Spinal cord (tissue), 10 donors: ENCODE measurements around the gene HERC3. TPM values are rescaled to one million over a fixed set of nuclear protein-coding genes. Genes with fewer than 3 reads are reported as not detected.

Experiments
- DNase-seq, 6 donors: peaks; one replicate each; pipeline versions ENCODE4 v3.0.0 to v3.0.0-alpha.2; 2013 to 2015; ENCODE audit warnings: low spot score in 6 of 6, low read depth in 4 of 6
- H3K27ac ChIP-seq: one replicate; pipeline ENCODE4 v1.5.1; 2013; ENCODE audit warnings: low read depth, low read length, control low read depth
- H3K27me3 ChIP-seq: one replicate; pipeline ENCODE4 v1.6.1; 2013; ENCODE audit warnings: low read length; ENCODE audit not compliant: control insufficient read depth, insufficient read depth
- H3K36me3 ChIP-seq: one replicate; pipeline ENCODE4 v1.6.1; 2013; ENCODE audit warnings: low read length; ENCODE audit not compliant: control insufficient read depth, insufficient read depth
- H3K4me1 ChIP-seq: one replicate; pipeline ENCODE4 v1.6.1; 2013; ENCODE audit warnings: low read length; ENCODE audit not compliant: control insufficient read depth, insufficient read depth
- H3K4me3 ChIP-seq: one replicate; pipeline ENCODE4 v1.5.1; 2013; ENCODE audit warnings: low read depth, low read length, control low read depth
- H3K9me3 ChIP-seq: one replicate; pipeline ENCODE4 v1.6.1; 2013; ENCODE audit warnings: low read length; ENCODE audit not compliant: control insufficient read depth, insufficient read depth
- WGBS: methylation state at CpG from one replicate; pipeline ENCODE4 v1.1.5; 2013; ENCODE audit warnings: missing lambda C conversion rate; ENCODE audit not compliant: insufficient coverage; 5-methylcytosine and 5-hydroxymethylcytosine counted together
- polyA plus RNA-seq, 2 donors: library from polyadenylated mRNA; unstranded; fragments of 120-200 nt; gene quantifications; one replicate each; pipeline ENCODE4 v1.2.1, GENCODE V29; 2013; ENCODE audit not compliant: insufficient read length in 2 of 2
- total RNA-seq, 2 donors: library from RNA; depleted of rRNA in 1 of 2; stranded (reverse); fragments of 120-200 nt in 1 of 2; fragments of >200 nt in 1 of 2; gene quantifications; one replicate each; pipeline versions ENCODE4 v1.2.3 to v1.2.4, GENCODE V29; 2013 to 2014
- donor health status: healthy.

Gene HERC3
- total and polyA plus RNA-seq, 4 donors, result 20.1 to 45.8 (median 24.8) TPM

DNA sequence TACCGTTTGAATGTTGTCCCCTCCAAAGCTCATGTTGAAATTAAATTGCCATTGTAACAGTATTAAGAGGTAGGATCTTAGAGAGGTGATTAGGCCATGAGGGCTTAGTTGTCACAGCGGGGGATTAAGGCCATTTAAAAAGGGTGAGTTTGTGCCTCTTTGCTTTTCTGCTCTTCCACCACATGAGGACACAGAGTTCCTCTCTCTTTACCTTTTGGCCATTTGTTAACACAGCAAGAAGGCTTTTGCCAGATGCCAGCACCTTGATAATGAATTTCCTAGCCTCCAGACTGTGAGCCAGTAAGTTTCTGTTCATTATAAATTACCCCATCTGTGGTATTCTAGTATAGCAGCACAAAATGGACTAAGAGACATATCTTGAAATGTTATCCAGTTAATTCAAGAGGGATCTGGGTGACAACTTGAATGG lies 7.8 kb upstream of the HERC3 start:
- no peak overlapping the region for H3K4me3 ChIP-seq
- H3K36me3 ChIP-seq, result no peaks in the 10 kb centered on the region
- no peak for DNase-seq
- no peaks in the 10 kb centered on the region for H3K9me3 ChIP-seq
- no peak overlapping the region for H3K27ac ChIP-seq
- H3K4me1 ChIP-seq, result no peaks in the 10 kb centered on the region
- WGBS, result 44% methylated on average over 1 of the region's 2 CpGs
- no peaks in the 10 kb centered on the region for H3K27me3 ChIP-seq

DNA sequence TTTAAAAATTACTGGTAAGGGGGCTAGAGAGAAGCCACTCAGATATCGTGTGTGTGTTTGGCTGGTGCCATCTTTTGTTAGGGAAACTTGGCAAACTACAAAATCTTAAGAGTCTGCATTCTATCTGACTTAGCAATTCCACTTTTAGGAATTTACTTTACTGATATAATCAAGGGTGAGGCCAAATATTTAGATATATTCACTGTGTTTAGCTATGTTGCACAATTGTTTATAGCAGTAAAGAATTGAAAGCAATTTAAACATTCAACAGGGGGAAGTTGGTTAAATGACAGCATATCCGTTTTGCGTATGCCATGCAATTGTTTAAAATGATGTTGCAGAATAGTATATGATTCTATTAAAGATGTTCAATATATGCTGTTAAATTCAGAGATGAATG lies 6.4 kb upstream of the HERC3 start:
- Histone ChIP-seq H3K4me1 (peaks cover 1% of the 10 kb centered on the region), H3K9me3 (no peaks in the 10 kb centered on the region), H3K4me3 (no peak overlapping the region), H3K36me3 (no peaks in the 10 kb centered on the region), H3K27ac (no peak overlapping the region), H3K27me3 (no peaks in the 10 kb centered on the region)
- no peak for DNase-seq
- no CpG with 5 or more reads among the region's 3 CpGs for WGBS

- no peaks in the 10 kb centered on the region for H3K9me3 ChIP-seq
- no peaks in the 10 kb centered on the region for H3K27me3 ChIP-seq
- no peak overlapping the region for H3K27ac ChIP-seq
- H3K36me3 ChIP-seq, result no peaks in the 10 kb centered on the region
- no peak overlapping the region for H3K4me3 ChIP-seq
- no peak for DNase-seq
- H3K4me1 ChIP-seq, result peaks cover 4% of the 10 kb centered on the region
- no CpG with 5 or more reads among the region's 1 CpG for WGBS
These were observed 5.0 kb upstream of the HERC3 start for GRCh38 chr4:88587306-88587705.

GRCh38 chr4:88592600-88593448 lies 544 bp downstream of the HERC3 start:
- WGBS, result under 1% methylated on average over 89 of the region's 89 CpGs
- Histone ChIP-seq H3K27ac (peak overlapping the region; percentile 78), H3K27me3 (no peaks in the 10 kb centered on the region), H3K4me3 (peak overlapping the region; percentile 89), H3K9me3 (no peaks in the 10 kb centered on the region), H3K36me3 (no peaks in the 10 kb centered on the region), H3K4me1 (peaks cover 7% of the 10 kb centered on the region)
- peak in 5 of 6 donors; percentile 50 to 89 (median 64) for DNase-seq

DNA sequence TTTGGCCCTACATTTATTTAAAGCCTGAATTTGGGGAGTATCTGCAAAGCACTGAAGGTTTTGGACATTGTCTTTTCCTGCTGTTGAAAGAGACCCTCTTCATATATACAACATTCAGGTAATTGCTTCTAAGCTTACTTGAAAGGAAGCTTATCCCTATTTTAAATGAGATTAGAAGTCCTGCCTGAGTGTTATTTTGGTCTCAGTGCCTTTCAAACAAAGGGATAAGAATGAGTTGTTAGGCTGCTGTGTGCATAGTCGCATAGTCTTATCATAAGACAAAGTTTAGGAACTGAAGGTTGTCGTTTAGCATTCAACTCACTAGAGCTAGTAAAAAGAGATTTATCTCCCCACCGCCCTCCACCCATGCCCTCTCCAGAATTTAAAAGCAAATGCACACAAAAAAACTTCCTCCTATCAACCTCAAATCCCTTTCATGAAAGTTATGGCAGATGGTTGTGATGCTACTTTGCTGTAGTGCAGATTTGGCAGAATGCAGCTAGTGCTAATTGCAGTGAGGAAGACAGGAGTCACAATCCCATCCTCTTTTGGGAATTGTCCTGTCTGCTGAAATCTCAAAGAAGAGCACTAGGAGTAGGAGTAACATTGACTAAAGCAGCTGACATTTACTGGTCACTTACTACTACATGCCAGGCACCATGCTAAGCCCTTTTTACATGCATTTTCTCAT lies 5.8 kb downstream of the HERC3 start:
- no peak overlapping the region for H3K27ac ChIP-seq
- H3K4me1 ChIP-seq, result peaks cover 2% of the 10 kb centered on the region
- no peaks in the 10 kb centered on the region for H3K9me3 ChIP-seq
- peak in 1 of 6 donors; percentile 51 for DNase-seq
- WGBS, result no CpG with 5 or more reads among the region's 3 CpGs
- no peaks in the 10 kb centered on the region for H3K36me3 ChIP-seq
- H3K4me3 ChIP-seq, result no peak overlapping the region
- H3K27me3 ChIP-seq, result no peaks in the 10 kb centered on the region

- DNase-seq, result no peak
- no peak overlapping the region for H3K27ac ChIP-seq
- no peaks in the 10 kb centered on the region for H3K4me1 ChIP-seq
- H3K4me3 ChIP-seq, result no peak overlapping the region
- WGBS, result no CpG with 5 or more reads among the region's 3 CpGs
- H3K27me3 ChIP-seq, result no peaks in the 10 kb centered on the region
- no peaks in the 10 kb centered on the region for H3K9me3 ChIP-seq
- no peaks in the 10 kb centered on the region for H3K36me3 ChIP-seq
These were observed 7.0 kb downstream of the HERC3 start for GRCh38 chr4:88599298-88599697.

DNA sequence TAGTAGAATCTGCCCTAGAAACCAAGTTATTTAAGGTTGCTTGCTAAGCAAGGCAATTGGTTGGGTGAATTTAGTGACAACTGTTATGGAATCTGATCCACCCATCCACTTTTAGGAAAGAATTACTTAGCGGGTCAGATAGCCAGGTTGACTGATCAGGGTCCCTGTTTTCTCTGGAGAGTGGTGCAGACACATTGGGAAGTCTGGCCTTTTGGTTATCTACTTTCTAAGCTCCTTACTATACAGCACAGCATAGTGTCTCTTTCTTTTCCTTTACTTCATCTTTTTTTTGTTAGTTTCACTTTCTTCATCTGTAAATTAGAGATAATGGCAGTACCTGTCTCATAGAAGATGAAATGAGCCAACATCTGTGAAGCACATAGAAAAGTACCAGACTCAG lies 7.4 kb downstream of the HERC3 start:
- no peak for DNase-seq
- Histone ChIP-seq H3K27ac (no peak overlapping the region), H3K27me3 (no peaks in the 10 kb centered on the region), H3K4me1 (no peaks in the 10 kb centered on the region), H3K36me3 (no peaks in the 10 kb centered on the region), H3K4me3 (no peak overlapping the region), H3K9me3 (no peaks in the 10 kb centered on the region)
- no CpG with 5 or more reads among the region's 1 CpG for WGBS

DNA sequence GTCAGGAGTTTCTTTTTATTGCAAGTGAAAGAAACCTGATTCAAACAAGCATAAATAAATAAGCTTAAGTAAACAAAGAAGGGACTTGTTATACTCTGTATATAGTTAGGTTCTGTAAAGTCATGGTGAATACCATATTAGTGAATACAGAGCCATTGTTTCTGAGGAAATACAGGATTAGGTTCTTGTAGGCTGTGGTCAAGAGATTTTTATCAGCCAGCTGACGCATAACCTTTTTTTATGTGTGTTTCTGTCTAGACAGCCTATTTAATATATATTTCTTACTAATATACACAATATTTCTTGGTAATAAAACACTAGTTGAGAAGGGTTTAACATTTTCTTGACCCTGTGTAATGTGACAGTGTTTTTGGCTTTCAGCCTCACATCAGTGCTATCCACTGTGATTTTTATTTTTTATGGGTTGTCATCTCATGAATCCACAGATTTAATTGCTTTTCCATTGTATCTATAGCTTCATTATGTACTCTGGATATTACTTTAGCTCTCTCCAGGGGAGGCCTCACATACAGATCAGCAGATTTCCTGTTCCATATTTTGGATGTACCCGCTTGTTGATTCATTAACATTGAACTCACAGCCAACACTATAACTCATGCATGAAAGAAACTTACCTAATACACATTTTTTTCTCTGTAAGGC lies 8.0 kb downstream of the HERC3 start:
- Histone ChIP-seq H3K4me3 (no peak overlapping the region), H3K27ac (no peak overlapping the region), H3K9me3 (no peaks in the 10 kb centered on the region), H3K36me3 (no peaks in the 10 kb centered on the region), H3K4me1 (no peaks in the 10 kb centered on the region), H3K27me3 (no peaks in the 10 kb centered on the region)
- 83% methylated on average over 1 of the region's 2 CpGs for WGBS
- peak in 1 of 6 donors; percentile 46 for DNase-seq

DNA sequence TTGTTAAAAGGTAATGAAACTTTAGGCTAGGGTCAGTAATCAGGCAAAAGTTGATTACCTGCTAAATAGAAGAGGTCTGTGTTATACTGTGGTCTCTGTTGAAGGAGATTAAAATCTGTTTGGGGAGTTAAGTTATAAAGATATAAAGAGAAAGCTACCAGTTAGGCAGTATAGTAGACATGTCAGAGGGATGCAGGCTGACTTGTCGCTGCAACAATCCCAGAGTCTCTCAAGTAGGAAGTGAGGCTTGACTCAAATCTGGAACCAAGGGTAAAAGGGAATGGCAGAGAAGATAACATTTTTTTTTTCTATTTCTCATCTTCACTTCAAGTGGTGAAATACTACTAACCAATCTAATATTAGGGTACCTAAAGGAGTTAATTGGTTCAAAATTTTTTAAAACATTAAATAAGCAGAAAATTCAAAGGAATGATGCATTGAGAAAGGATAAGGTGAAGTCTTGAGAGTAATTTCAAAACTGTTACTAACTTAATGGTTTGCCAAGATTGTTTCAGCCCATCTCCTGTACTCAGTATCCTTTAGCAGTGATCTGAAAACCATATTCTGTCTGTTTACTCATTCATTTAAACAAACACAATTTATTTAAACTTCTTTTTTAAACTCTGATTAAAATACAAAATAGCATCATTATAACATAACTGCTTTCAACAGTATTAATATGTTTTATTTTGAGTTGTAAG lies 12.8 kb downstream of the HERC3 start:
- H3K36me3 ChIP-seq, result peaks cover 13% of the 10 kb centered on the region
- DNase-seq, result no peak
- no peaks in the 10 kb centered on the region for H3K4me1 ChIP-seq
- no peak overlapping the region for H3K27ac ChIP-seq
- no peak overlapping the region for H3K4me3 ChIP-seq
- WGBS, result no CpG with 5 or more reads among the region's 1 CpG
- H3K9me3 ChIP-seq, result no peaks in the 10 kb centered on the region
- H3K27me3 ChIP-seq, result no peaks in the 10 kb centered on the region
